Common myeloid progenitor, CD34-positive (primary cell): Measurements from ENCODE around the gene GABRB3.

Experiments
- CTCF ChIA-PET: fragments of 350-600 bp; sonication (Branson Sonifier 250); formaldehyde crosslinking; loops from one replicate; lab custom pipeline; 2021; ENCODE audit warnings: antibody characterized with exemption; lab: Charles Lee
- POLR2A ChIA-PET: fragments of 350-600 bp; sonication (Branson Sonifier 250); formaldehyde crosslinking; loops from one replicate; lab custom pipeline; 2021; ENCODE audit warnings: antibody characterized with exemption; lab: Charles Lee
- DNase-seq, 3 donors: peaks; one replicate each; pipeline versions ENCODE4 v3.0.0 to v3.0.0-alpha.2; 2013
- H3K27ac ChIP-seq, 2 experiments: 1 replicate in 1 of 2; 2 replicates in 1 of 2; pipeline ENCODE4 v1.7.0; 2013; ENCODE audit warnings: inconsistent platforms in 2 of 2, low read length in 2 of 2, mild to moderate bottlenecking in 2 of 2, low read depth in 1 of 2, moderate library complexity in 1 of 2; ENCODE audit not compliant: severe bottlenecking in 2 of 2, insufficient read depth in 1 of 2, poor library complexity in 1 of 2
- H3K27me3 ChIP-seq, 5 experiments: replicated peaks in 2 of 5; 1 replicate in 3 of 5; 2 replicates in 2 of 5; pipeline versions ENCODE4 v1.6.1 to v1.7.0; 2013; ENCODE audit warnings: low read length in 4 of 5, mild to moderate bottlenecking in 2 of 5, moderate library complexity in 2 of 5, inconsistent platforms in 1 of 5; ENCODE audit not compliant: insufficient read depth in 5 of 5, control insufficient read depth in 4 of 5
- H3K36me3 ChIP-seq, 4 experiments: 1 replicate in 2 of 4; 2 replicates in 2 of 4; pipeline versions ENCODE4 v1.6.1 to v1.7.0; 2013; ENCODE audit warnings: low read length in 3 of 4, control low read depth in 1 of 4, mild to moderate bottlenecking in 1 of 4; ENCODE audit not compliant: control insufficient read depth in 4 of 4, insufficient read depth in 4 of 4
- H3K4me1 ChIP-seq, 4 experiments: 1 replicate in 3 of 4; 2 replicates in 1 of 4; pipeline versions ENCODE4 v1.6.1 to v1.7.1; 2013; ENCODE audit warnings: low read length in 3 of 4, mild to moderate bottlenecking in 3 of 4, control low read depth in 1 of 4, inconsistent platforms in 1 of 4, moderate library complexity in 1 of 4; ENCODE audit not compliant: control insufficient read depth in 4 of 4, insufficient read depth in 4 of 4; ENCODE audit errors: control extremely low read depth in 1 of 4
- H3K4me3 ChIP-seq, 7 experiments: 1 replicate in 4 of 7; 2 replicates in 3 of 7; pipeline versions ENCODE4 v1.5.1 to v1.7.0; 2013; ENCODE audit warnings: mild to moderate bottlenecking in 7 of 7, low read length in 6 of 7, moderate library complexity in 6 of 7, inconsistent platforms in 2 of 7, low read depth in 2 of 7, control low read depth in 1 of 7; ENCODE audit not compliant: insufficient read depth in 4 of 7, control insufficient read depth in 1 of 7; ENCODE audit errors: extremely low read depth in 1 of 7
- H3K9me3 ChIP-seq, 5 experiments: 1 replicate in 4 of 5; 2 replicates in 1 of 5; pipeline versions ENCODE4 v1.6.1 to v1.7.1; 2013; ENCODE audit warnings: low read length in 4 of 5, mild to moderate bottlenecking in 2 of 5, inconsistent platforms in 1 of 5, low read depth in 1 of 5, moderate library complexity in 1 of 5; ENCODE audit not compliant: control insufficient read depth in 4 of 5, insufficient read depth in 2 of 5; ENCODE audit errors: control extremely low read depth in 1 of 5
- WGBS: methylation state at CpG from one replicate; pipeline ENCODE4 v1.1.5; 2013; ENCODE audit not compliant: insufficient coverage; 5-methylcytosine and 5-hydroxymethylcytosine counted together

Gene GABRB3

DNA sequence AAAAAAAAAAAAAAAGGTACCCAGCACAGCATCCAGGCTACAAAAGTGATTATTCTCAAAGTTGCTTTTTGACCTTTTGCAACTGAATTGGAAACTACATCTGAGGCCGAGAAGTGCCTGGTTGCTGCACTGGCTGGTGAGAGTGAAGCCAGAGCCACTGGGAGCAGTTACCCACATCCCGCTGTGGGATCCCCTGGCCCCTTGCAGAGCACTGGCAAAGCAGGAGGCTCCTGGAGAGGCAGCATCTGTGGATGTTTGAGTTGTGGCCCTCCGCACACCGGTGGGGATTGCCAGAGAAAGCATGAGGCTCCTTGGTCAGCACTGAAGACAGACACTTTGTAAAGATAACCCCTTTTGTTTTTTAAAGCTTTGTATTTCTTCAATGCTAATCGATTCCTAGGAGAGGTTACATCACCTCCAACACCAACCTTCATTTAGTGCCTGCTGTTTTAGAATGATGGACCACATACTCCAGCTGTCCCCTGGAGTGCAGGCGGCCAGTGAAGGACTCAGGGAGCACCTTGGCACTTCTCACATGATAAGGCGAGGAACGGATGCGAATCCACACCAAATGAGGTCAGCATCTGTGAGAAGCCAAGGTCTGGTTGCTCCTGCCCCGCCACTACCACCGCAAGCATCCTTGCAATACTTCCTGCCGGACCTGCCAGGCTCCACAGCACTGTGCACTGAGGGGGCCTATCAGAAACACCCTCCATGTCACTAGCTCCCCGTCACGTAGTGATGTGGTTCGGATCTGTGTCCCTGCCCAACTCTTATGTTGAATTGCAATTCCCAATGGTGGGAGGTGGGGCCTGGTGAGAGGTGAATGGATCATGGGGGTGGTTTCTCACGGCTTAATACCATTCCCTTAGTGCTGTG, 256.5 kb downstream of the GABRB3 start:
- H3K36me3 ChIP-seq = no peaks in the 10 kb centered on the region
- ChIA-PET CTCF (no interaction called here), POLR2A (no interaction called here)
- no peaks in the 10 kb centered on the region for H3K27me3 ChIP-seq
- no peak overlapping the region for H3K27ac ChIP-seq
- WGBS = 83% methylated on average over 12 of the region's 16 CpGs
- no peak overlapping the region for H3K4me3 ChIP-seq
- H3K9me3 ChIP-seq = peaks cover 0 to 4% (median 0%) of the 10 kb centered on the region in 5 experiments
- DNase-seq = no peak
- no peaks in the 10 kb centered on the region for H3K4me1 ChIP-seq

DNA sequence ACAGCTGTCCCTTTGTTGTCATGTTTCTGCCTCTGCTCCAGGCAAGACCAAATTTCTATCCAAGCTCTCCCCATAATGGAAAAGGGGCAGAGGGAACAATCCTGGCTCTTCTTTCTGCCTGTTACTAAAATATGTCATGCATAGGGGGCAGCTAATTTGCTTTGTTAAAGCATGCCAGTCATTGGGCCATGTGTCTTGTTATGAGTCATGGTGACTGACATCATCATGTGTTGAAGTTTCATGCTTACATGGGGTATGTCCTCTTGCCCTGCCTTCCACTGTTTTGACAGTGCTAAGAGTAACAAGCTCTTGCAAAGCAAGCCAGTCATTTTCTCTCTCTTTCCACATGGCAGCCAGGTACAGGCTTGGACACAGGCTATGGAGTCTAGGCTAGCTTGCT, 268.9 kb downstream of the GABRB3 start:
- no peak for DNase-seq
- POLR2A ChIA-PET = no interaction called here
- H3K4me1 ChIP-seq = no peaks in the 10 kb centered on the region
- H3K27ac ChIP-seq = no peak overlapping the region
- no peaks in the 10 kb centered on the region for H3K36me3 ChIP-seq
- H3K9me3 ChIP-seq = peaks cover 0 to 4% (median 0%) of the 10 kb centered on the region in 5 experiments
- H3K27me3 ChIP-seq = no peaks in the 10 kb centered on the region
- no peak overlapping the region for H3K4me3 ChIP-seq
- CTCF ChIA-PET = no interaction called here
